22Rv1 (cell line): ENCODE results near the gene DAP.

Source experiments
- CTCF ChIP-seq: fragments of 450-650 bp; IDR thresholded peaks from 2 replicates; pipeline ENCODE4 v1.5.1; 2017; ENCODE audit warnings: mild to moderate bottlenecking
- ZFX ChIP-seq: fragments of 450-650 bp; IDR thresholded peaks from 2 replicates; pipeline ENCODE4 v1.6.1; 2017; ENCODE audit warnings: antibody characterized with exemption, borderline replicate concordance

- no peak for TF ChIP-seq CTCF
- TF ChIP-seq ZFX = no peak
These were observed 99.6 kb downstream of the DAP start for GRCh38 chr5:10661401-10661800.
